Renal pelvis (tissue), 4 donors: ENCODE results near the gene TMEM203. TPM values are rescaled to one million over a fixed set of nuclear protein-coding genes. Genes with fewer than 3 reads are reported as not detected.

ENCODE experiments used
- DNase-seq: peaks from one replicate; pipeline ENCODE4 v3.0.0-alpha.2; 2013
- polyA plus RNA-seq, 3 donors: library from polyadenylated mRNA; unstranded; fragments of 120-200 nt; gene quantifications; one replicate each; pipeline ENCODE4 v1.2.1, GENCODE V29; 2013; ENCODE audit not compliant: insufficient read length in 3 of 3

The TMEM203 gene
- polyA plus RNA-seq, 3 donors = 41.9 to 47.5 (median 44.7) TPM

- DNase-seq = no peak
Measured at GRCh38 chr9:137170486-137171148, 34.8 kb downstream of the TMEM203 start.

- no peak for DNase-seq
Measured at GRCh38 chr9:137169896-137170358, 35.5 kb downstream of the TMEM203 start, which contains the start of gene LRRC26. LRRC26 (minus strand) TSS chr9:137170051; CDS start chr9:137169943, 108 bp downstream.

GRCh38 chr9:137168904-137169856, 36.3 kb downstream of the TMEM203 start:
- DNase-seq = peak; percentile 42

- no peak for DNase-seq
Measured at GRCh38 chr9:137168573-137168903, 36.9 kb downstream of the TMEM203 start.

GRCh38 chr9:137167747-137168572, 37.5 kb downstream of the TMEM203 start:
- DNase-seq = no peak

- no peak for DNase-seq
Measured at GRCh38 chr9:137167277-137167746, 38.1 kb downstream of the TMEM203 start.

GRCh38 chr9:137166380-137167229, 38.8 kb downstream of the TMEM203 start:
- DNase-seq = no peak

GRCh38 chr9:137165250-137165836, 40.1 kb downstream of the TMEM203 start:
- no peak for DNase-seq

GRCh38 chr9:137164370-137165249, 40.8 kb downstream of the TMEM203 start:
- DNase-seq = no peak

GRCh38 chr9:137163805-137164204, 41.6 kb downstream of the TMEM203 start:
- DNase-seq = no peak

- no peak for DNase-seq
Measured at GRCh38 chr9:137163365-137163715, 42.1 kb downstream of the TMEM203 start.

GRCh38 chr9:137162505-137163364, 42.7 kb downstream of the TMEM203 start:
- DNase-seq = no peak

- no peak for DNase-seq
Measured at GRCh38 chr9:137161558-137162486, 43.6 kb downstream of the TMEM203 start.

- no peak for DNase-seq
Measured at GRCh38 chr9:137160716-137161557, 44.5 kb downstream of the TMEM203 start.

- no peak for DNase-seq
Measured at GRCh38 chr9:137160054-137160425, 45.4 kb downstream of the TMEM203 start.
